Globus pallidus (tissue), 1 donor: ENCODE measurements around the gene STAM2.
"Not testable (repeated sequence)": the region's sequence is repeated elsewhere in the genome, so short reads cannot be mapped to it uniquely, and the experiment has no call there.

Source experiments
- DNase-seq: peaks from one replicate; pipeline ENCODE4 v3.0.0-alpha.2; 2015; ENCODE audit warnings: low spot score

Gene STAM2

DNA sequence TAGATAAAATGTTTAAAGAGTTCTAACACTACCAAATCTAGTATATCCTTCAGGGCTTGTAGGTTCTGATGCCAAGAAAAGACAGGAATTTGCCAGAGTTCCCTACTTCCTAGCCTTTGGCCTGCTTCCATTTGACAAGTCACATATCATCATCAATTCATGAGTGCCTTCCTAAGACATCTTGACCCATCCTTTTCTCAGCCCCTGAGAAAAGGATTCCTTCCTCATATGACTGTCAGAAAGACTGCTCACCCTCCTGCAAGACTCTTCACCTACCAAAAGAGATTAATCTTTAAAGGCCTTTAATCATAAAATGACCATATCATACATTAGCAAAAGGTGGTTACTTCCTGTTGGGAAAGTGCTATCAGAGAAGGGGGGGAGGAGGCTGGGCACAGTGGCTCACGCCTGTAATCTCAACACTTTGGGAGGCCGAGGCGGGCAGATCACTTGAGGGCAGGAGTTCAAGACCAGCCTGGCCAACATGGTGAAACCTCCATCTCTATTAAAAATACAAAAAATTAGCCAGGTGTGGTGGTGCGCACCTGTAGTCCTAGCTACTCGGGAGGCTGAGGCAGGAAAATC is 3.3 kb downstream of the STAM2 start:
- DNase-seq, result not testable (repeated sequence)

DNA sequence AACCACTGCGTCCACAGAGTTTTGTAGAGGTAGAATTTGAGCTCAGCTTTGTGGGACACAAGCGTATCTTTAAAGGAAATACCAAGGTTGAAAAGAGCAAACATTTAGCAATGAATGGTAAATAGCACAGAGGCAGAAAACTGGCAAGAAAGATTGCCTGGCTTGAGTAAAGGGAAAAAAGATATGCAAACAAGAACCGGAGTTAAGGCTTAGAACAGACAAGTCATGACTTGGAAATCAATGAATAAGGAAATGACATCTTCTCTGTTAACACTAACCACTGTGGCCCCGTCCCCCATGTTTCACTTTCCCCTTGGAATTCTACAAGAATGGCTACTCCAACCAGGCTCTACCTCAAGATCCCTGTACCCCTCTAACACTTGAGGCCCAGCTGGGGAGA is 3.8 kb downstream of the STAM2 start:
- DNase-seq, result no peak

DNA sequence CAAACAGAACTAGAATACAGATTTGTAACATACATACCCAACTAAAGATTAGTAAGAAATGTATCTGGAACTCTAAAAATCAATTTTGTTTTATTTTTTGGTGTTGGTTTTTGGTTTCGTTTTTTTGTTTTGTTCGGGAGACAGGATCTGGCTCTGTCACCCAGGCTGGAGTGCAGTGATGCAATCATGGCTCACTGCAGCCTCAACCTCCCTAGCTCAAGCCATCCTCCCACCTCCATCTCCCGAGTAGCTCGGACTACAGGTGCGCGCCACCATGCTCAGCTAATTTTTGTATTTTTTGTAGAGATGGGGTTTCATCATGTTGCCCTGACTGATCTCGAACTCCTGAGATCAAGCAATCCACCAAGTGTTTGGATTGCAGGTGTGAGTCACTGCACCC is 6.4 kb downstream of the STAM2 start:
- not testable (repeated sequence) for DNase-seq

DNA sequence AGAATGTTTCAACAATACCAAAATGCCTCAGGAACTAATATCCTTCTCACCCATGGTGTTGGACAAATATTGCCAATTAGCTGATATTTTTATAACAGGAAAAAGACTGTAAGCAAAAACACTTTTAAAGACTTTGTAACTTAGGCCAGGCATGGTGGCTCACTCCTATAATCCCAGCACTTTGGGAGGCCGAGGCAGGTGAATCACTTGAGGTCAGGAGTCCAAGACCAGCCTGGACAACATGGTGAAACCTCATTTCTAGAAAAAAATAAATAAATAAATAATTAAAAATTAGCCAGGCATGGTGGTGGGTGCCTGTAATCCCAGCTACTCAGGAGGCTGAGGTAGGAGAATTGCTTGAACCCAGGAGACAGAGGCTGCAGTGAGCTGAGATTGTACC is 8.1 kb downstream of the STAM2 start:
- DNase-seq, result not testable (repeated sequence)

DNA sequence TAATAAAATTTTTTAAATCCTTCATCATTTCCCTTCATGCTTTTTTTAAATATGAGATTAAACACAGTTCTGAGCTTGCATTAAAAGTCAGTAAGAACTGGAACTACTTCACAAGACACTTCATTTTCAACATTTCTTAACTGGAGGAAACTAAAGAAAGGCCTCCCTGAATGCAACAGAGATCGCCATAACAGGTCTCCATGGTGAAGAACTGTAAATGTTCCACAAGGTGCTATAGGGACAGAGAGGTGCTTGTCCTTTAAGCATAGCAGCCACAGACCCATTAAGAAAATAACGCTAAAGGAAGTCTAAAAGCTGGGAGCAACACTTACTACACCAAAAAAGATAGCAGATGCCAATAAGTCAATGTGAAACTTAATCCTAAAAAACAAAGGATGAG is 8.5 kb downstream of the STAM2 start:
- no peak for DNase-seq

DNA sequence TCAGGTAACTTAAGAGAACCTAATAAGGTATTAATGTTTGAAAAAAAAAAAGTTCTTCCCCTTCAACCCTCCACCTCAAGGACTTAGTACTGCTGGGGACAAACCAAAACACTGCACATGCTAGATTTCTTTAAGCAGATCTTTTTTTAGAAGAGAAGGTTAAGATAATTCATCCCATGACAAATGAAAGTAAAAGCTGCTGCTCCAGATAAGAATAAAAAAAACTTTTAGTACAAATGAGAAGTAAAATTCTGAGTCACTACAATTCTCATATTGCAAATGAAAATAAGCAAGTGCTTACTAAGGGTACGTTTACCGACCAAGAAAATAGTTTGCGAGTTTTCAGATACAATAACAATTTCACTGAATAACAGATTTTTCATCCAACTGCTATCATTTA is 8.9 kb downstream of the STAM2 start:
- DNase-seq, result no peak

DNA sequence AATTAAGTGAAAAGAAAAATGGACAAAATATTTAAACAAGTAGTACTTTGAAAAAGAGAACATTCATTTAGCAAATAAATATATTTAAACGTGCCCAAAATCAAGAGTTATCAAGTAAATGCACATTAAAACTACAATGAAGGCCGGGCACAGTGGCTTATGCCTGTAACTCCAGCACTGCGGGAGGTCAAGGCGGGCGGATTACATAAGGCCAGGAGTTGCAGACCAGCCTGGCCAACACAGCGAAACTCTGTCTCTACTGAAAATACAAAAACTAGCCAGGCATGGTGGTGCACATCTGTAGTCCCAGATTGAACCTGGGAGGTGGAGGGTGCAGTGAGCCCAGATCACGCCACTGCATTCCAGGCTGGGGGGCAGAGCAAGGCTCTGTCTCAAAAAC is 9.8 kb downstream of the STAM2 start:
- no peak for DNase-seq

DNA sequence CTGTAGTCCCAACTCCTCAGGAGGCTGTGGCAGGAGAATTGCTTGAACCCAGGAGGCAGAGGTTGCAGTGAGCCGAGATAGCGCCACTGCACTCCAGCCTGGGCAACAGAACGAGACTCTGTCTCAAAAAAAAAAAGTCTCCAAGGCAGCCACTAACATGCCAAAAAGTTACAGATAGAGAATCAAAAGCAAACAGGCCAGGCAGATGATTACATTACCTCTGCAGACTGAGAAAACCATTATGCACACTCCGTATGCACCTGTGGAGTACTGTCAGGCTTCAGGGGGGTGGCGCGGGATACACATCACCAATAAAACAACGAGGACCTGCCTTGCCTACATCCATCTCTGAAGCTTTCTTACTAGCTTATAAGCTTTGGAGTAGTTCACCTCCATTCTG is 10.3 kb downstream of the STAM2 start:
- no peak for DNase-seq

DNA sequence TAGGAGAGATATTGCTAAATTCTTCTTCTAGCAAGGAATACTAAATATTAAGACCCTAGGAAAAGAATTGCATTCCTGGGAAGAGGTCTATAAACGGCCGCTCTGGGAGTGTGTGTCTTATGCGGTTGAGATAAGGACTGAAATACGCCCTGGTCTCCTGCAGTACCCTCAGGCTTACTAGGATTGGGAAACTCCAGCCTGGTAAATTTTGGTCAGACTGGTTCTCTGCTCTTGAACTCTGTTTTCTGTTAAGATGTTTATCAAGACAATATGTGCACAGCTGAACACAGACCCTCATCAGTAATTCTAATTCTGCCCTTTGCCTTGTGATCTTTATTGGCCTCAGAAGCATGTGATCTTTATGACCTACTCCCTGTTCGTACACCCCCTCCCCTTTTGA is 11.9 kb downstream of the STAM2 start:
- DNase-seq, result not testable (repeated sequence)

DNA sequence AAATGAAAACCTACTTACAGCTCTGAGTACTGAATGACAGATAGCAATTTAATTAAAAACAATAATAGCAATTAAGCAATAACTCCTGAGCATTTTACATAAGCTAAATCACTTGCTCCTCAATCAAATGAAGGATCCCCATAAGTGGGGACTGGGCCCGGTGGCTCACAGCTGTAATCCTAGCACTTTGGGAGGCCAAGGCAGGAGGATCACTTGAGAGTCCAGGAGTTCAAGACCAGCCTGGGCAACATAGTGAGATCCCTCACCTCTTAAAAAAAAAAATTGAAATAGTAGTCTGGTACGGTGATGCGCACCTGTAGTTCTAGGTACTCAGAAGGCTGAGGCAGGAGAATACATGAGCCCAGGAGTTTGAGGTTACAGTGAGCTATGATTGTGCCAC is 13.4 kb downstream of the STAM2 start:
- DNase-seq, result no peak

DNA sequence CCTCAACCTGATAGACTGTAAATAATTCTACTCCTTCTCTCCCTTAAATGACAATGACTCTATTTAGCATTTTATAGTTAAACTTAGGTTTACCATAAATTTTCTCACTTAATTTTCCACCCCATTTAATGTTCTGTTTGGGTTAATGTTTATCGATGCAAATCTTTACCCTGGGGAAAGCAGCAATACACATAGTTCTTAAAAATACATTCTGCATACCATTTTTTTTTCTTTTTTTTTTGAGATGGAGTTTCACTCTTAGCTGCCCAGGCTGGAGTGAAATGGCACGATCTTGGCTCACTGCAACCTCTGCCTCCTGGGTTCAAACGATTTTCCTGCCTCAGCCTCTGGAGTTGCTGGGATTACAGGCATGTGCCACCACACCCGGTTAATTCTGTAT is 14.0 kb downstream of the STAM2 start:
- no peak for DNase-seq

DNA sequence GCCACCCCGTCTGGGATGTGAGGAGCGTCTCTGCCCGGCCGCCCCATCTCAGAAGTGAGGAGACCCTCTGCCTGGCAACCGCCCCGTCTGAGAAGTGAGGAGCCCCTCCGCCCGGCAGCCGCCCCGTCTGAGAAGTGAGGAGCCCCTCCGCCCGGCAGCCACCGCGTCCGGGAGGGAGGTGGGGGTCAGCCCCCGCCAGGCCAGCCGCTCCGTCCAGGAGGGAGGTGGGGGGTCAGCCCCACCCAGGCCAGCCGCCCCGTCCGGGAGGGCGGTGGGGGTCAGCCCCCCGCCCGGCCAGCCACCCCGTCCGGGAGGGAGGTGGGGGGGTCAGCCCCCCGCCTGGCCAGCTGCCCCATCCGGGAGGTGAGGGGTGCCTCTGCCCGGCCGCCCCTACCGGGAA is 15.2 kb downstream of the STAM2 start:
- DNase-seq, result not testable (repeated sequence)

DNA sequence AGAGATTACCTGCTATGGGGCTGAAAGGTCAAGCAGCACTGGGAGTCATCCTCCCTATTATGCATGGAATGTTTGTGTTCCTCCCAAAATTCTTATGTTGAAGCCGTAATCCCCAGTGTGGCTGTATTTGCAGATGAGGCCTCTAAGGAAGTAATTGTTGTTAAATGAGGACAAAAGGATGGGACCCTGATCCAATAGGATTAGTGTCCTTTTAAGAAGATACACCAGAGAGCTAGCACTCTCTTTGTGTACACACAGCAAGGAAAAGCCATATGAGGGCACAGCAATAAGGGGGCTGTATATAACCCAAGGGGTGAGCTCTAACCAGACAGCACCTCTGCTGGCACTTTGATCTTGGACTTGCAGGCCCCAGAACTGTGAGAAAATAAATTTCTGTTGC is 18.3 kb downstream of the STAM2 start:
- DNase-seq, result no peak

DNA sequence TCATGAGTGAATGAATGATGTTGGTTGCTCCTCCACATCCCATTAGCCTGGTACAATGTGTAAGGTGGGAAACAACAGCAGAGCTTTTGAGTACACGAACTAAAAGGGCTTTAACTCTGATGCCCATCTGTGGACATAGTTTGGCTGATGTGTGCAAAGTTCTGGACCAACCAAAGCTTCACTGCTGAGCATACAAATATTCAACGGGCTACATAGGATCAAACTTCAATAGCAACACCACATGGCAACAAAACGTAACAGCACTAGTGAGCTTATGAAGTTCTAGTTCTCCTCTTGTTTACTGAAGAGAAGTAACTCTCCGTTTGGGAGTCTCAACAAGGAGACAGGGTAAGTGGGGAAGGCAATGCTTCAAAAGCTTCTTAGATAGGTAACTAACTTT is 20.4 kb downstream of the STAM2 start:
- DNase-seq, result no peak

DNA sequence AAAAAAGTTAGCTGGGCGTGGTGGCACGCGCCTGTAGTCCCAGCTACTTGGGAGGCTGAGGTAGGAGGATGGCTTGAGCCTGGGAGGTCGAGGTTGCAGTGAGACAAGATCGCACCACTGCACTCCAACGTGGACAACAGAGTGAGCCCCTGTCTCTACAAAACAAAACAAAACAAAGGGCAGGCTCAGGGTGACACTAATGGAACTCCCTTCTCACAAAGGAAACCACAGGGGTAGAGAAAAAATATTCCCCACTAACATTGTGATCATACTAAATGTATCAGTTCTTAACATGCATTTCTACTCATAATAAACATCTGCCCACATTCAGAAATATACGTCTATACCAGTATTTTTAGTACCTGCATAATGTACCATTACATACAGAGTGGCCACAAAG is 21.1 kb downstream of the STAM2 start:
- DNase-seq, result no peak

DNA sequence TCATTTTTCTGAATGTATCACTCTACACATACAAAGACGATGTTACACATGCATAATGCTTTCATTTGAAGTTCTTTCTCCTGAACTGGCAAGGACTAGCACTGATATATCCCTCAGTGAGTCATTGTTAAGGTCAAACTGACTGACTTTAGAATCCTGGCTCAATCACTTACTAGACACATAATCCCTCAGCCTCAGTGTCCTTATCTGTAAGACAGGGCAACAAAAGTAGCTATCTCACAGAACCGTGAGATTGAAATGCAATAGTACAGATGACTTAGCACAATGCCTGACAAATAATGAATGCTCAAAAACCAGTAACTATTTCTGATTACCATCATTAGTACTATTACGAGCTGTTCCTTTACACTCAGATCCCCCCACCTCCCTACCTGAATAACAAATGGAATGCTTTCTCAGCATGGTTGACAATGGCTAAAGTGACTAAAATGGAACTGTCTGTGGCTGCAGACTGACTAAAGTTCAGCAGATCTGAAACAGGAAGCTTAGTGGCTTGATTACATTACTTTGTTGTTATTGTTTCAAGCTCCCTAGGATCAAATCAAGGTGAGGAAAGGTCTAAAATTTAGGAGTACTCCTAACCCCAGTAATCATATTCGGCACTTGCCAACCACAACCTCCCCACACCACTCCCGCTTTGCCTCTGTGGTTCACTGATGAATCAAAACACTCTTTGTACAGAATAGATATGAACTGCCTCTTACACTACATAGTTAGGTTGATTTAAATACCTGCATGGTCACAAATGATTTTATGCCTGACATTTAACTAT is 40.9 kb downstream of the STAM2 start:
- no peak for DNase-seq

DNA sequence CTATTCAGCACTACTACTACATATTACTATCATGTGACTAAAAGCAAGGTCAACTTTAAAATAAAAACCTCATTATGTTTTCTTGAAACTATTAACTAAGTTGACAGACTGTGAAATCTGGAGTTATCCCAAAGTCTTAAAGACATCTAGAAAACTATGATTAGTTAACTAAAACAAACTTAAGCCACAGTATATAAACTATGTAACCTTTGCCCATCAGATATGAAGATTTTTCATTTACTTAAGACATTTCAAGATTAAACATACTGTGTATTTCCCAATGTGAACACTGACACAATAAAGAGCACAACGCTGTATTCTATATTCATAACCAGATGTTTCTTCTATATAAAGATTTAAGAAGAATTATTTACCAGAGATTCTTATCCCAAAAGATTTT is 43.3 kb downstream of the STAM2 start:
- no peak for DNase-seq

DNA sequence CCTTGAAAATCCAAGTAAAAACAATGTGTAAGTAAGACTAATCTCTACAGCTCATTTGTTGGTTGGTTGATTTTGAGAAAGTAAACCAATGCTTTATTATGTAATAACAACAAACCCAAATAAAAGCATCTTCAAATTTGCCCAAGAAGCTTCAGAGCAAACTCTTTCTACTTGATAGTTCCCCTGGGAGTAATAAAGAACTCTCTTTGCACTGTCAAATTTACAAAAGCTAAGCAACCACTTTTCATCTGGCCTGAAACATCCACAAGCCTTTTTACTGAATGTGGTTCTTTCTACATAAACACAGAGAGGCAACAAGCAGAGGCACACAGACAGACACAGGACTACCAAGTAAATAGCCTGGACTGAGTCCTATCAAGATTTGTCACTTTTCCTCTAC is 47.9 kb downstream of the STAM2 start:
- no peak for DNase-seq

DNA sequence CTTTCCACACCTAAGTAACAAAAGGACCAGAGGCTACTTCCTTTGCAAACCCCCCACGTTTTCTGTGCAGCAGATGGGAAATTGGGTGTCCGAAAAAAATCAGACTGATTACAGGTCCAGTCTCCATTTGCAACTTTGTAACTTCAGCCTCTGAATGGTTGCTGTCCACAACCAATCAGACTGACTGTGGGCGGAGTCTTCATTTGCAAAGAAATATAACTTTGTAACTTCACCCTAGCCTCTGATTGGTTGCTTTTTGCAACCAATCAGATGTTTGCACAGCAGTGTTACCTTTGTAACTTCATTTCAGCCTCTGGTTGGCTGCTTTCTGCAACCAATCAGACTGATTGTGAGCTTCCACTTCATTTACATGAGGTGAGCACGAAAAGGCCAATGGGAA is 48.9 kb downstream of the STAM2 start:
- DNase-seq, result no peak

DNA sequence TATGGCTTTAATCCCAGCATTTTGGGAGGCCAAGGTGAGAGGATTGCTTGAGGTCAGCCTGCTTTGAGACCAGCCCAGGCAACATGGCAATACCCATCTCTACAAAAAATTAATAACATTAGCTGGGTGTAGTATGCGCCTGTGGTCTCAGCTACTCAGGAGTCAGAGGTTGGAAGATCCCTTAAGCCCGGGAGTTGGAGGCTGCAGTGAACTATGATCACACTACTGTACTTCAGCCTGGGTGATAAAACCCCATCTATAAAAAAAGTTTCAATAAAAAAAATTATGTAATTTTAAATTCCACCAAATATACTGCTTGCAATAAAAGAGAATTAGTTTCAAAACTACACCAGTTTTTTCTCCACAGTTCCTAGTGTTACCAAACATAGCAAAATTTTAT is 53.4 kb downstream of the STAM2 start:
- no peak for DNase-seq

DNA sequence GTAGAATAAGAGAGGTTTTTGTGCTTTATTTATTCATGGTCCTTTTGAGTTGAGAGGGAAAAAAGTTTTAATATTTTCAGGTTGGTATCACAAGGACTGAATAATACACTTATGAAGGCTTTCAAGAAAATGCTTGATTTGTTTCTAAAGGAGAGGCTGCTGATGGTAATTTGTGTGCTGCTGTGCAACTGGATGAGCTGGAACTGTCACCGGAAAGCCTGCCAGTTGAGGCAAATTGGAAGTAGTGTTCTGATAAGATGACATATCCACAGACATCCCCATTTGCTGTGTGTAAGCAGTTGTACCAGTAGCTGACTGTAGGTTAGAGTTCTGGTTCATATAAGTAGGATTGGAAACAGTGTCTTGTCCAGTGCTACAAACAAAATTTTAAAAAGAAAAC is 55.1 kb downstream of the STAM2 start:
- DNase-seq, result no peak

DNA sequence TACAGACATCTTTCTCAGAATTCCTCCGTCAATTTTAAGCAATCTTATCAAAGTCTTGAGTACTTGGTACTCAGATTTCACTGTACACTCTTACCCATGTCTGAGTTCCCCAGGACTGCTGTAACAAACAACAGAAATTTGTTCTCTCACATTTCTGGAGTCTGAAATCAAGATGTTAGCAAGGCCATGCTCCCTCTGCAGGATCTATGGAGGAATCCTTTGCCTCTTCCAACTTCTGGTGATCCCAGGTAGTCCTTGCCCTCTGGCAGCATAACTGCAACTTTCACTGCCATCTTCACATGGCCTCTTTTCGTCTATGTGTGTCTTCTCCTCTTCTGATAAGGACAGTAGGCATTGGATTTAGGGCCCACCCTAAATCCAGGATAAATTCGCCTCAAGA is 59.6 kb downstream of the STAM2 start:
- DNase-seq, result no peak

DNA sequence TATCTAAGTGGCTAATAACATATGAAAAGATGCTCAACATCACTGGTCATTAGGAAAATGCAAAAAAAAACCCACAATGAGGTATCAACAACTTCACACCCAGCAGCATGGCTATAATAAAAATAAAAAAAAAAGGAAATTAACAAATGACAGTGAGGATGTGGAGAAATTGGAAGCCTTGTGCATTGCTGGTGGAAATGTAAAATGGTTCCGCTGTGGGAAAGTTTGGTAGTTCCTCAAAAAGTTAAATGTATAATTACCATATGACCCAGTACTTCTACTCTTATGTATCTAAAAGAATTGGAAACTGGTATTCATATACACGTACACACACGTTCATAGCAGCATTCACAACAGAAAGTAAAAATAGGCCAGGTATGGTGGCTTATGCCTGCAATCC is 61.2 kb downstream of the STAM2 start:
- no peak for DNase-seq

DNA sequence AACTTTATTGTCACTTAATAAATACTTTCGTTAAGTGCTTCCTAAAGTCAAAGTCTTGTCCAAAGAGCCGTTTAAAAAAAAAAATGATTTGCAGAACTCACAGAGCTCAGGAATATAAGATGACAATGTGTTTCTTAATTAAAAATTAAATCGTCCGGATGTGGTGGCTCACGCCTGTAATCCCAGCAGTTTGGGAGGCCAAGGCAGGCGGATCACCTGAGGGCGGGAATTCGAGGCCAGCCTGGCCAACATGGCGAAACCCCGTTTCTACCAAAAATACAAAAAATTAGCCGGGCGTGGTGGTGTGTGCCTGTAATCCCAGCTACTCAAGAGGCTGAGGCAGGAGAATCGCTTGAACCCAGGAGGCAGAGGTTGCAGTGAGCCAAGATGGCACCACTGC is 68.4 kb downstream of the STAM2 start:
- DNase-seq, result not testable (repeated sequence)
